Activated naive CD4-positive, alpha-beta T cell treated with anti-CD3 and anti-CD28 coated beads for 36 hours (primary cell): ENCODE data around the gene PLEKHG3. TPM values are rescaled to one million over a fixed set of nuclear protein-coding genes. Genes with fewer than 3 reads are reported as not detected.
"Not testable (repeated sequence)": the region's sequence is repeated elsewhere in the genome, so short reads cannot be mapped to it uniquely, and the experiment has no call there.

ENCODE experiments used
- CTCF ChIA-PET: fragments of 350-600 bp; sonication (Branson Sonifier 250); formaldehyde crosslinking; loops from one replicate; lab custom pipeline; 2021; ENCODE audit warnings: antibody characterized with exemption; lab: Charles Lee
- DNase-seq: peaks from one replicate; pipeline ENCODE4 v3.0.0-alpha.2; 2020
- H3K27ac Mint-ChIP-seq: one replicate; pipeline ENCODE4 v1.8.0; 2021; ENCODE audit warnings: mild to moderate bottlenecking, mixed read lengths
- H3K27me3 Mint-ChIP-seq: one replicate; pipeline ENCODE4 v1.8.0; 2021; ENCODE audit warnings: low read depth, mixed read lengths
- H3K36me3 Mint-ChIP-seq: one replicate; pipeline ENCODE4 v1.8.0; 2021; ENCODE audit warnings: low read depth, mixed read lengths
- H3K4me1 Mint-ChIP-seq: one replicate; pipeline ENCODE4 v1.8.0; 2021; ENCODE audit warnings: low read depth, mixed read lengths
- H3K4me3 Mint-ChIP-seq: one replicate; pipeline ENCODE4 v1.8.0; 2021; ENCODE audit warnings: mild to moderate bottlenecking, moderate library complexity, mixed read lengths
- H3K9me3 Mint-ChIP-seq: one replicate; pipeline ENCODE4 v1.8.0; 2021; ENCODE audit warnings: mixed read lengths
- intact Hi-C: fragments of 100-400 bp; cut with micrococcal nuclease; formaldehyde crosslinking; loops from one replicate; pipeline ENCODE4 v1.15.1; 2023
- total RNA-seq, 2 experiments: library from RNA; stranded (reverse); gene quantifications; one replicate each; pipeline ENCODE4 v1.2.3, GENCODE V29; 2021

Gene PLEKHG3
- total RNA-seq = 1 to 10 TPM in 1 of 2 experiments, under 1 TPM in 1; 0.48 to 1.1 TPM

DNA sequence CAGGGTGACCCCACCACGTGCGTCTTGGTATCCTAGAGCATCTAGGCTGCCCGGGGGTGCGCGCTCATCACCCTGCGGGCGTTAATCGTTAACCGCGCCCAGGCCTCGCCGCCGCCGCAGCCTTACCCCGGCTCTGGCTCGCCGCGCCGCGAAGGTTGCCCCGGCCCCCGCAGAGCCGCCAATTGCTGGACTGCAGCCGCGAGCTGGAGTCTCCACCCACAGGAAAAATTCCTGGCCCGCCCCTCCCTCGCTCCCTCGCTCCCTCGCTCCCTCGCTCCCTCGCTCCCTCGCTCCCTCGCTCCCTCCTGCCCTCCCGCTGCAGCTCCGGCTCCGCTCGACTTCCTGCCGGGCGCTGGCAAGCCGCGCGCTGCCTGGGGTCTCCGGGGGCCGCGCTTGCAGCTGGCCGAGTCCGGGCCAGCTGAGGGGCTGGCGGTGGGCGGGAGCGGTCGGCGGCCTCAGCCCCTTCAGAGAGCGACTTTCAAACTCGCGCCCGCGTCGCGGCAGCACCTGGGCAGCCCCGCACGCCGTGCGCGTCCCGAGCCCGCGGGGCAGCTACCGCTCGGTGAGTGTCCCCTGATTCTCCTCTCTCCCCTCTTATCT, at the start of gene PLEKHG3:
Gene PLEKHG3 (plus strand): TSS at position 282 of the 600 bp plus-strand sequence. CDS start 23,208 bp downstream, outside the sequence.
- Mint-ChIP-seq H3K27ac (no peak within 1 kb of the TSS), H3K27me3 (peaks cover 42% of the 10 kb centered on the region)
- intact Hi-C loops = no loop called here

GRCh38 chr14:64654901-64655300, 49.3 kb upstream of the PLEKHG3 start:
- CTCF ChIA-PET = interaction anchor here (0.7 to 2.5 kb wide), 6 partner anchors 16 to 233 kb away, joined by 3 to 17 read pairs (median 4); no protein-coding TSS in a partner anchor
- intact Hi-C loops = no loop called here
- H3K4me1 Mint-ChIP-seq = peaks cover 16% of the 10 kb centered on the region
- no peak for DNase-seq
- no peaks in the 10 kb centered on the region for H3K36me3 Mint-ChIP-seq
- H3K9me3 Mint-ChIP-seq = no peaks in the 10 kb centered on the region
- no peak overlapping the region for H3K4me3 Mint-ChIP-seq
- peaks cover 23% of the 10 kb centered on the region for H3K27me3 Mint-ChIP-seq
- no peak overlapping the region for H3K27ac Mint-ChIP-seq

More for the DNA sequence above, at the start of gene PLEKHG3:
- Mint-ChIP-seq H3K9me3 (no peaks in the 10 kb centered on the region), H3K4me3 (peak within 1 kb of the TSS; percentile 60), H3K4me1 (peaks cover 39% of the 10 kb centered on the region), H3K36me3 (no peaks in the 10 kb centered on the region)
- DNase-seq = peak; percentile 25
- CTCF ChIA-PET = no interaction called here

GRCh38 chr14:64656986-64657385, 47.2 kb upstream of the PLEKHG3 start:
- no peak for DNase-seq
- Mint-ChIP-seq H3K4me3 (no peak overlapping the region), H3K27me3 (peaks cover 30% of the 10 kb centered on the region), H3K4me1 (peaks cover 16% of the 10 kb centered on the region), H3K36me3 (no peaks in the 10 kb centered on the region), H3K9me3 (no peaks in the 10 kb centered on the region), H3K27ac (no peak overlapping the region)
- intact Hi-C loops = no loop called here
- CTCF ChIA-PET = no interaction called here

DNA sequence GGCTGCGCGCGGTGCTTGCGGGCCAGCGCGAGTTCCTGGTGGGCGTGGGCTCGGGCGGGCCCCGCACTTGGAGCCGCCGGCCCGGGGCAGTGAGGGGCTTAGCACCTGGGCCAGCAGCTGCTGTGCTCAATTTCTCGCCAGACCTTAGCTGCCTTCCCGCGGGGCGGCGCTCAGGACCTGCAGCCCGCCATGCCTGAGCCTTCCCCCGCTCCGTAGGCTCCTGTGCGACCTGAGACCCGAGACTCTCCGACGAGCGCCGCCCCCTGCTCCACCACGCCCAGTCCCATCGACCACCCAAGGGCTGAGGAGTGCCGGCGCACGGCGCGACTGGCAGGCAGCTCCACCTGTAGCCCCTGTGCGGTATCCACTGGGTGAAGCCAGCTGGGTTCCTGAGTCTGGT, 46.0 kb upstream of the PLEKHG3 start:
- Mint-ChIP-seq H3K9me3 (no peaks in the 10 kb centered on the region), H3K4me1 (peaks cover 16% of the 10 kb centered on the region), H3K27ac (no peak overlapping the region), H3K4me3 (no peak overlapping the region), H3K27me3 (peaks cover 28% of the 10 kb centered on the region), H3K36me3 (no peaks in the 10 kb centered on the region)
- intact Hi-C loops = no loop called here
- CTCF ChIA-PET = interaction anchor here (1.1 to 1.3 kb wide), 3 partner anchors 21 to 269 kb away, joined by 3 to 4 read pairs (median 3); no protein-coding TSS in a partner anchor
- no peak for DNase-seq

DNA sequence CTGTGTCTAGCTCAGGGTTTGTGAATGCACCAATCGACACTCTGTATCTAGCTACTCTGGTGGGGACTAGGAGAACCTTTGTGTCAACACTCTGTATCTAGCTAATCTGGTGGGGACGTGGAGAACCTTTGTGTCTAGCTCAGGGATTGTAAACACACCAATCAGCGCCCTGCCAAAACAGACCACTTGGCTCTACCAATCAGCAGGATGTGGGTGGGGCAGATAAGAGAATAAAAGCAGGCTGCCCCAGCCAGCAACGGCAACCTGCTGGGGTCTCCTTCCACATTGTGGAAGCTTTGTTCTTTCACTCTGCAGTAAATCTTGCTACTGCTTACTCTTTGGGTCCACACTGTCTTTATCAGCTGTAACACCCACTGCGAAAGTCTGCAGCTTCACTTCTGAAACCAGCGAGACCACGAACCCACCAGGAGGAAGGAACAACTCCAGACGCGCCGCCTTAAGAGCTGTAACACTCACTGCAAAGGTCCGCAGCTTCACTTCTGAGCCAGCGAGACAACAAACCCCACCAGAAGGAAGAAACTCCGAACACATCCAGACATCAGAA, 45.4 kb upstream of the PLEKHG3 start:
- H3K27ac Mint-ChIP-seq, DNase-seq, H3K36me3 Mint-ChIP-seq, H3K9me3 Mint-ChIP-seq, intact Hi-C loops: not testable (repeated sequence)
- H3K4me3 Mint-ChIP-seq = peak overlapping the region; percentile 45
- CTCF ChIA-PET = interaction anchor here (1.1 to 1.3 kb wide), 3 partner anchors 22 to 268 kb away, joined by 3 to 4 read pairs (median 3); no protein-coding TSS in a partner anchor
- peaks cover 16% of the 10 kb centered on the region for H3K4me1 Mint-ChIP-seq
- peaks cover 27% of the 10 kb centered on the region for H3K27me3 Mint-ChIP-seq

DNA sequence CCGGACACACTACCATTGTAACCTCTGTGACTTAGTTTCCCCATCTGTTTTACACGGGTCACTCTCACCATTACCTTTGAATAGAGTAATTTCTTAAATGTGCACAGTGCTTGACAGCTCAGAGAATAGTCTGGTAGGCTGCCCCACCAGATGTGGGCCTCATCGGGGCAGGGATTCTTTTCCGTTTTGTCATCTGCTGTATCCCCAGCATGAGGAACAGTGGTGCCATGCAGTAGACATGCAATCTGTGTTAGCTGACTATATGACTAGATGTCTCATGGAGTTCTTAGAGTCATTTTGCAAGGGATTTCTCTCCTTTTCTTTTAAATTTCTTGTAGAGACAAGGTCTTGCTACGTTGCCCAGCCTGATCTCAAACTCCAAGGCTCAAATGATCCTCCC, 44.9 kb upstream of the PLEKHG3 start:
- CTCF ChIA-PET = interaction anchor here (1.1 to 1.3 kb wide), 2 partner anchors 141 to 268 kb away, joined by 3 to 4 read pairs; no protein-coding TSS in a partner anchor
- H3K4me1 Mint-ChIP-seq = peaks cover 11% of the 10 kb centered on the region
- no peaks in the 10 kb centered on the region for H3K9me3 Mint-ChIP-seq
- intact Hi-C loops = no loop called here
- no peaks in the 10 kb centered on the region for H3K36me3 Mint-ChIP-seq
- H3K4me3 Mint-ChIP-seq = no peak overlapping the region
- peaks cover 23% of the 10 kb centered on the region for H3K27me3 Mint-ChIP-seq
- no peak for DNase-seq
- no peak overlapping the region for H3K27ac Mint-ChIP-seq

DNA sequence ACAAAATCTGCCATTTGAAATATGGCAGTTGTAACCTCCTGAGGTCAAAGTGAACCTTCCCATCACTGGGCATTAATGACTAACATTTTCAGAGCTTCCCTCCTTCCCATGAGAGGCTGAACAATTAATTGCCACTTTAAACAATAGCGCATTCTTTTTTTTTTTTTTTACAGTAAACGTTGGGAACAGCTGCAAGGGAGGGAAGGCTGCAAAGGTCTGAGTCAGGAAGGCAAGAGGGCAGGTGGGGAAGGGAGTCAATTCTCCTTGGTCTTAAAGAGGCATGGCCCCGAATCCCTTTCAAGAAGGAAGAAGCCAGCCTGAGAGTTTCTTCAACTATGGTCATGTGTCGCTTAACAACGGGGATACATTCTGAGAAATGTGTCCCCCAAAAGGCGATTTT, 41.0 kb upstream of the PLEKHG3 start:
- DNase-seq = no peak
- intact Hi-C loops = no loop called here
- Mint-ChIP-seq H3K36me3 (no peaks in the 10 kb centered on the region), H3K4me1 (peaks cover 9% of the 10 kb centered on the region), H3K4me3 (no peak overlapping the region), H3K27me3 (peaks cover 20% of the 10 kb centered on the region), H3K9me3 (peaks cover 2% of the 10 kb centered on the region), H3K27ac (no peak overlapping the region)
- CTCF ChIA-PET = no interaction called here

- Mint-ChIP-seq H3K36me3 (no peaks in the 10 kb centered on the region), H3K4me3 (no peak overlapping the region), H3K27ac (no peak overlapping the region), H3K27me3 (no peaks in the 10 kb centered on the region), H3K9me3 (peaks cover 2% of the 10 kb centered on the region), H3K4me1 (peaks cover 16% of the 10 kb centered on the region)
- CTCF ChIA-PET = interaction anchor here (0.7 to 8.5 kb wide), 12 partner anchors 11 to 1687 kb away, joined by 3 to 67 read pairs (median 6); no protein-coding TSS in a partner anchor
- no peak for DNase-seq
- intact Hi-C loops = loop anchor here (1.0 to 5.0 kb wide), 3 partner anchors 93 to 312 kb away; no protein-coding TSS in a partner anchor
Measured at GRCh38 chr14:64671591-64671990, 32.6 kb upstream of the PLEKHG3 start.

GRCh38 chr14:64673316-64673715, 30.9 kb upstream of the PLEKHG3 start:
- Mint-ChIP-seq H3K4me3 (no peak overlapping the region), H3K27ac (no peak overlapping the region), H3K9me3 (no peaks in the 10 kb centered on the region), H3K36me3 (no peaks in the 10 kb centered on the region), H3K27me3 (no peaks in the 10 kb centered on the region), H3K4me1 (peaks cover 16% of the 10 kb centered on the region)
- CTCF ChIA-PET = interaction anchor here (1.6 to 8.5 kb wide), 7 partner anchors 9 to 219 kb away, joined by 4 to 67 read pairs (median 7); no protein-coding TSS in a partner anchor
- intact Hi-C loops = loop anchor here (5.0 kb wide), 1 partner anchor 219 kb away; no protein-coding TSS in a partner anchor
- DNase-seq = no peak

GRCh38 chr14:64673748-64674147, 30.5 kb upstream of the PLEKHG3 start:
- Mint-ChIP-seq H3K36me3 (no peaks in the 10 kb centered on the region), H3K27ac (no peak overlapping the region), H3K27me3 (no peaks in the 10 kb centered on the region), H3K4me3 (no peak overlapping the region), H3K9me3 (no peaks in the 10 kb centered on the region), H3K4me1 (peaks cover 16% of the 10 kb centered on the region)
- intact Hi-C loops = loop anchor here (5.0 kb wide), 1 partner anchor 219 kb away; no protein-coding TSS in a partner anchor
- CTCF ChIA-PET = interaction anchor here (1.6 to 8.5 kb wide), 6 partner anchors 9 to 218 kb away, joined by 4 to 67 read pairs (median 10); no protein-coding TSS in a partner anchor
- peak; percentile 40 for DNase-seq

- intact Hi-C loops = loop anchor here (5.0 kb wide), 1 partner anchor 217 kb away; no protein-coding TSS in a partner anchor
- CTCF ChIA-PET = interaction anchor here (0.6 to 8.5 kb wide), 4 partner anchors 11 to 321 kb away, joined by 3 to 67 read pairs (median 18); no protein-coding TSS in a partner anchor
- peaks cover 16% of the 10 kb centered on the region for H3K4me1 Mint-ChIP-seq
Measured at GRCh38 chr14:64674829-64675228, 29.4 kb upstream of the PLEKHG3 start.

DNA sequence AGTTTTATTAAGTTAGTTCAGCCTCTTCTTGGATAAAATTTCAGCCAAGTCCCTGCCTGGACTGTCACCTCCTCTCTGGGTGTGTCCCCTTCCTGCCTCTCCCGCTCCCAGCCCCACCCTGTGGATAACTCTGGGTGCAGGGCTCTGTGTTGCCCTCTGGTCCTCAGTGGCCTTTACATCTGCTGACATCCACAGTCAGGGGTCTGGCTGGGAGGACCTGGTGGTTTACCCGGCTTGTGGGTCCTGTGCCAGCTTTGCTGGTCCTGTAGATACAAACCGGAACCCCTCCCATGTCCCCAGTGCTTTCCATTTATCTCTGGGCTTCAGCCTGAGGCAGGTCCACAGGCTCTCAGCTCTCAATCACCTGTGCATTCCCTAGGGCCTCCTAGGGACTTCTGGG, 28.9 kb upstream of the PLEKHG3 start:
- no peak overlapping the region for H3K4me3 Mint-ChIP-seq
- no peaks in the 10 kb centered on the region for H3K9me3 Mint-ChIP-seq
- H3K4me1 Mint-ChIP-seq = peaks cover 16% of the 10 kb centered on the region
- DNase-seq = no peak
- no peaks in the 10 kb centered on the region for H3K27me3 Mint-ChIP-seq
- H3K27ac Mint-ChIP-seq = no peak overlapping the region
- intact Hi-C loops = no loop called here
- CTCF ChIA-PET = interaction anchor here (0.8 to 8.5 kb wide), 4 partner anchors 15 to 217 kb away, joined by 3 to 67 read pairs (median 18); no protein-coding TSS in a partner anchor
- H3K36me3 Mint-ChIP-seq = no peaks in the 10 kb centered on the region

More at GRCh38 chr14:64674829-64675228, 29.4 kb upstream of the PLEKHG3 start:
- no peaks in the 10 kb centered on the region for H3K36me3 Mint-ChIP-seq
- no peaks in the 10 kb centered on the region for H3K27me3 Mint-ChIP-seq
- H3K9me3 Mint-ChIP-seq = no peaks in the 10 kb centered on the region
- no peak for DNase-seq
- H3K4me3 Mint-ChIP-seq = no peak overlapping the region
- H3K27ac Mint-ChIP-seq = no peak overlapping the region
